Activated T-cell treated with anti-CD3 and anti-CD28 coated beads for 48 hours (primary cell): Measurements from ENCODE around the gene PTPRD.

ENCODE experiments used
- DNase-seq: peaks from one replicate; pipeline ENCODE4 v3.0.0-alpha.2; 2020; ENCODE audit warnings: low read depth

PTPRD gene

GRCh38 chr9:9892217-9892616 is 720.6 kb downstream of the PTPRD start:
- no peak for DNase-seq

DNA sequence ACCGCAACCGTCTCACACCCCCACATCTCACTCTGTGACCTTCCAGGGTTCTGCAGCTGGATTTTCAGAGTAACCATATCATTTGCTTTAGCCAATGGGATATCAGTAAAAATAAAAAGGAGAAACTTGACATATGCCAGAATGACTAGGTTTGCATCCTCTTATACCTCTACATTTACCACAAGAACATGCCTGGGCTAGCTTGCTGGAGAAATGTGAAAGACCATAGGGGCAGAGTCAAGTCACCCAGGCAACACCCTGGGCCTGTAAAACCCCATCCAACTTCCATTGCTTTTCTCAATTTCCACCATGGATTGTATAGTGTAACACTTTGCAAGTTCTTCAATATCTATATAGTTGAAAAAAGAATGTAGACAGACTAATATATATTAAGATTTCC is 731.1 kb downstream of the PTPRD start:
- no peak for DNase-seq

- DNase-seq: no peak
These were observed 738.5 kb downstream of the PTPRD start for GRCh38 chr9:9874270-9874669.

DNA sequence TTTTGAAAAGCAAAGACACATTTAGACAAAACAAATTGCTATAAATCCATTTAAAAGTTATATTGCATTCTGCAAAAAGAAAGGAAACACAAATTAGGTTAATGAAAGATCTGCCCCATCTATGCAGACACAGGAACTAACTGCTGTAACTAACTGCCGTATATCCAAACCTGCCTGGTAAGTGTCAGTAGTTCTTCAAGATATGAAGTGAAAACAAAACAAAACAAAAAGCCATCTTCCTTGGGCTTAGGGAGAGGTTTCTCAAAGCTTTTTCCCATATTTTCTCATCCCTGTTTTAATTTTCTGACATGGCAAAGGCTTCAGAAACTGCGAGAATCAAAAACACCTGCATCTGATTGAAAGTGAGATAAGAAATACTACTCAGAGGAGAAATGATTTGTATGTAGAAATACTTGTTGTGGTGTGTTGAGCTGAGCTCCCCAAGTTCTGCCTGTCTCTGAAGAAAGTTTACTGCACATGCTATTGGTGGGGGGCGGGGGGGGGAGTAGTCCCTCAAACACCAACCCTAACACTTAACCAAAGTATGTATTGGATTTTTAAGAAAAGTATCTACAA is 750.5 kb downstream of the PTPRD start:
- no peak for DNase-seq

DNA sequence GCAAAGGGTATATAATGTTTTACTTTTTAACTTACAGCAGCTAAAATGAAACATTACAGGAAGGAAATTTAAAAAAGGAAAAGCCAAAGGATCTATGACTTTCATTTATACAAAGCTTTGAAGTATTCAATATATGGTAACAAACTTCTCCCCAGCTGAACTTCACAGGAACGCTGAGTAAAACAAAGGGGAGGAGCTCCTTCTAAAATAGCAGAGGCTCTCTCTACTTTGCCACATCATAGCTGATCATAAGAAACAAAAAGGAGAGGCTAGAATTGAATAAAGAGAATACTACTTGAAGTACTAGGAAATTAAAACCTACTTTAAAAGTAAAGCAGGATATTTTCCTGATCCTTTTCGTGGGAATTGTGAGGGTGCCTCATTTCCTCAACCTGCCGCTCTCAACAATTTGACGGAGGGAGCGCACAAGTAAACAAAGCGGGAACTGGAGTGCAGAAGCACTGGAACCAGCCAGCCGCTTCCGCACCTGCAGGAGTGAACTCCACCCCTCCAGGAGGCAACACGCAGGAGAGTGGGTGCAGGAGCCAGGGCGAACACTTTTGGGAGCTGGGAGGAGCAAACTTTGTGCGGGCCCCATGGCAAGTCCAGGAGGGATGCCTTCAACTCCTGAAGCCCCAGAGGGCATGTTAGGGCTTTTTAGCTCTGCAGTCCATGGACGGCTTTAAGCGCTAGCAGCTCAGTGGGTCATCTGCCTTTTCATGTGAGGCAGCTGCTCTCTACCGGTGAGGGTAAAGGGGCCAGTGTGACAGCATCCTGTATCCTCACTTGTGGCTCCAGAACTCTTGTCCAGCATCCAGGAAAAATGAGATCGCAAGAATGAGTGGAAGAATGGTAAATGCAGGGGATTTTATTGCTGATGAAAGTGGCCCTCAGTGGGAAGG is 757.4 kb downstream of the PTPRD start:
- DNase-seq: no peak

GRCh38 chr9:9847750-9848149 is 765.1 kb downstream of the PTPRD start:
- no peak for DNase-seq

GRCh38 chr9:9846557-9846956 is 766.2 kb downstream of the PTPRD start:
- DNase-seq: no peak

DNA sequence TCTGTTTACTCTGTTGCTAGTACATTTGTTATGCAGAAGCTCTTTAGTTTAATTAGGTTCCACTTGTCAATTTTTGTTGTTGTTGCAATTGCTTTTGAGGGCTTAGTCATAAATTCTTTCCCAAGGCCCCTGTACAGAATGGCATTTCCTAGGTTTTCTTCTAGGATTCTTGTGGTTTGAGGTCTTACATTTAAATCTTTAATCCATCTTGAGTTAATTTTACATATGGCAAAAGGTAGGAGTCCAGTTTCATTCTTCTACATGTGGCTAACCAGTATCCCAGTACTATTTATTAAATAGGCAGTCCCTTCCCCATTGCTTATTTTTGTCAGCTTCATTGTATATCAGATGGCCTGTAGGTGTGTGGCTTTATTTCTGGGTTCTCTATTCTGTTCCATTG is 792.4 kb downstream of the PTPRD start:
- no peak for DNase-seq

- DNase-seq: no peak
These were observed 792.9 kb downstream of the PTPRD start for GRCh38 chr9:9819886-9820285.

DNA sequence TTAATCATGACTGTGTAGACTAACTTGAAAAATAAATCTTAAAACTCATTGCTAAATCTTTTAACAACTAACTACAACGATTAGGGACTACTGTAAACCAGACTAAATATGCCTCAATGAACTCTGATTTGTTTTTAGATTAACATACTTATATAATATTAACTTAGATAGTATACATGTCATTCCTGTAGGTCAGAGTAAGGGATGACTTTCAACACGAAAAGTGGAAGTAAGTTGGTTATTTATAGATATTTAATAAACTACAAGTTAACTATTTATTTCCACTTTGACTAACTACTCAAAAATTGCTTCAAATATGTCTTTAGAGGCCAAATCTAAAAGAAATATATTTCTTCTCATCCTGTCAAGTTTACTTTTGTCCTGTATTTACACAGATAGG is 795.6 kb downstream of the PTPRD start:
- no peak for DNase-seq

DNA sequence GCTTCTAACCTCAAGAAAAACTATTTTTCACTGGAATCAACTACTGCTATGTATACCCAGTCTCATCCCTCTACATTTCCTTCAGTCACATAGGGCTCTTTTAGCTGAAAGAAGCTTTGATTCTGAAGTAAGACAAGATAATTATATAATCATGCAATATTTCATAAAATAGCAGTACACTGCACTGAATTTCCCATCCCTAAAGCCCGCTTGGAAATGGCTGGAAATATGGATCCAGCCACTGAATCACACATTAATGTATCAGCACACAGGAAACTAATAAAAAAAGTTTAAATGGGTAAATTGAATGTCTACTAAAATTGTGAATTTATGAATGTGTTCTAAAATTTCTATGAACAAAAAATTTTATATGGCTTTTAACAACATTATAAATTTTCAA is 808.7 kb downstream of the PTPRD start:
- DNase-seq: no peak

GRCh38 chr9:9799287-9799686 is 813.5 kb downstream of the PTPRD start:
- DNase-seq: no peak

DNA sequence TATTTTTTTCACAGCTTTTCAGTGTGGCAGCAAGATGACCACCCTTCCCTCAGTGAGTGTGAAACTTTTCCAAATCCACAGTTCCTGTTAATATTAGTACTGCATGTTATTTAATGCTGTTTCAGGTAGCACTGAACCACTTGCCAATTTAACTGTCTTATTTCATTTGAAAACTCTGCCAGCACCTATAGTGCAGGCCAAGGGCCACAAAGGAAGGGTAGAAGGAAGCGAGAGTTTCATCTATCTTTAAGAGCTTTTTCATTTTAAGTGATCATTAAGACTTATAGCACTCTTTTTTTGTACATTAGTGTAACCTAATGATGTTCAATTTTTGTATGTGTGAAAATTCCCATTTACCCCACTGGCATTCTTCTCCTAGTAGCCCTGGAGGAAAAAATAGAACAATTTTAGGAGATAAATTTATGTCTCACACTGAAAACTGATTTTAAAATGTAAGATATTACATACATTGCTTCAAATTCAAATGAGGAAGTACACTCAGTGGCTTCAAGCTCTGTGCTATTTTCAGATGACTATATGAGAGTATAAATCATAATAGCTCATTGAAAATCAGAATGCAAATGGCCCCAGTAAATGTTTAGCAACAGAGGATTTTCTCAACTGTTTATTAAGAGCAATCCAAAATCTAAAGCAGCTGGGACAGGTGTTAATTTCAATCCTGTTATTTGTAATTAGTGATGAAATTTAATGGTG is 820.5 kb downstream of the PTPRD start:
- no peak for DNase-seq

DNA sequence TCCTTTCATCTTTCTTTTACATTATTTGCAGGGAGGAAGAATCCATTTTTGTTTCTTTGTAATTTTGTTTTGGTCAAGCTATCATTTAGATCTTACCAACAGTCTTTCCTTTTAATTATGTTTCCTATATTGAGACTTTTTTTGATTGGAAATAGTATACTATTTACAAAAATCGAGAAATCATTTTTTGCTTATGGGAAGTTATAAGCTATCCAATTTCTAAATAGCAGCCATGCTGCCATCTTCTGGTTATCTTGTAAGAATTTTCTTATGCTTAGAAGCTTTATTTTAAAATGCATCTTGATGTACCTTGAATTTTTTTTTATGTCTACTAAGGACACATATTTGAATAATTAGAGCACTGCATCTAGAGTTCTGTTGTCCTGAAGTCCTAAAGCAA is 821.2 kb downstream of the PTPRD start:
- no peak for DNase-seq

- DNase-seq: no peak
These were observed 822.5 kb downstream of the PTPRD start for GRCh38 chr9:9790216-9790872.

GRCh38 chr9:9783711-9784110 is 829.1 kb downstream of the PTPRD start:
- DNase-seq: no peak

GRCh38 chr9:9783211-9783610 is 829.6 kb downstream of the PTPRD start:
- no peak for DNase-seq

DNA sequence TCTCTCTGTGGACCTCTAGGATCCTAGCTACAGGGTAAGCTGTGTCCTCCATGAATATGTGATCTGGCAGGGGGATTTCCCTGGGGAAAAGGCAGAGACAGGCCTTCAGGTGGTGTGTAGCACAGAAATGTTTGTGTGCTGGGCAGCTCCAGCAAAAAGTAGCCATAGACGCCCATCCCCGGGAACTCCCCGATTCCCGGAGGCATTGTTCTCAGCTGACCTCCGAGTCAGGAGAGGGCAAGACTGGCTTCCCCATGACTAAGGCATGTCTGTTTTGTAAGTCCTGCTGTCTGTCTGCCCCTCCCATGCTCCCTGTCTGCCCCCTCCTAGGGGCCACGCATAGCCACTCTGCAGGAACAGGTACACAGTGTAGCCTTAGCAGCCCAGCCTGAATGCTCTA is 834.5 kb downstream of the PTPRD start:
- DNase-seq: no peak

GRCh38 chr9:9774471-9774870 is 838.3 kb downstream of the PTPRD start:
- no peak for DNase-seq

DNA sequence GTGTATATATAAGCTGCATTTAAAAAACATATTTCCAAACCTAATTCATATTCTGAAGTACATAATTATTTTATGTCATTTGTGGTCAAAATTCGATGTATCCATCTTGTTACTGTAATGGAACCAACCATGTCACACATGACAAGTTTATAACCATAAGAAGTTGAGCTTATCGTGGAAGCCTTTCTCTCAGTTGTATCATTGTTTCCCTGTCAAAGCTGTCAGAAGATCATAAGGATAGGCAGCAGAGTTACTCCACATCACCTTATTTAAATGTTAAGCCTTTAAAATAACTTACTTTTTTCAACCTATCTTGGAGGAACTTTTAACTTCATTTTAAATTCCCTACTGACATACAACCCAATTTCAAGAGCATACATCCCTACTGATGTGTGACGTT is 841.5 kb downstream of the PTPRD start:
- no peak for DNase-seq

GRCh38 chr9:9764821-9765220 is 848.0 kb downstream of the PTPRD start:
- no peak for DNase-seq

- no peak for DNase-seq
These were observed 858.6 kb downstream of the PTPRD start for GRCh38 chr9:9754186-9754585.

DNA sequence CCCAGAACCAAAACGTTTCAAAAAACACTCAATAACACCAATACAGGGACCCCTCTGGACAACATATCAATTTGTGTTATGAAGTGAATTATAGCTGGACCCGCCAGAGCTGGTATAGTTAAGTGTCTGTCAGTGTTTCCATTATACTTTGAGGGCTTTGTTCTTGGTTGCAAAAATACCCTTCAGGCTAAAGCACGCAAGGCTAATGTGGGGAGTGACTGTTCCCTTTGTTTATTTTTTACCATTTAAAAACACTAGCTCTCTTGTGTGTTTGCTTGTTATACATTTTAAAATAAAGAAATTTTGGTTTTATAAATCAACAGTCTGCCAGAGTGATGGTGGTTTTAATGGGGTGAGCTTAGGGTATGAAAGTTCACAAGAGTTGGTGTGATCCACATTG is 859.5 kb downstream of the PTPRD start:
- DNase-seq: no peak
